ENCODE data around the gene SLC5A9.

SLC5A9 gene

GRCh38 chr1:48222501-48223242 lies at the start of gene SLC5A9:
Gene SLC5A9 (plus strand): TSS chr1:48222716. CDS start chr1:48222737, 21 bp downstream.
- no peak for DNase-seq (ENCODE audit: low read depth, low spot score)

- DNase-seq (ENCODE audit: low read depth, low spot score): no peak
Measured at GRCh38 chr1:48175116-48175515, 47.4 kb upstream of the SLC5A9 start.

GRCh38 chr1:48177257-48177656 lies 45.3 kb upstream of the SLC5A9 start:
- DNase-seq (ENCODE audit: low read depth, low spot score): no peak

- no peak for DNase-seq (ENCODE audit: low read depth, low spot score)
Measured at GRCh38 chr1:48181669-48182367, 40.7 kb upstream of the SLC5A9 start.

- DNase-seq (ENCODE audit: low read depth, low spot score): no peak
Measured at GRCh38 chr1:48182439-48182838, 40.1 kb upstream of the SLC5A9 start.

- DNase-seq (ENCODE audit: low read depth, low spot score): no peak
Measured at GRCh38 chr1:48186306-48186839, 36.1 kb upstream of the SLC5A9 start.

GRCh38 chr1:48187969-48188563 lies 34.5 kb upstream of the SLC5A9 start:
- DNase-seq (ENCODE audit: low read depth, low spot score): no peak

GRCh38 chr1:48190881-48191280 lies 31.6 kb upstream of the SLC5A9 start:
- no peak for DNase-seq (ENCODE audit: low read depth, low spot score)

- no peak for DNase-seq (ENCODE audit: low read depth, low spot score)
Measured at GRCh38 chr1:48194801-48195200, 27.7 kb upstream of the SLC5A9 start.

GRCh38 chr1:48196237-48196636 lies 26.3 kb upstream of the SLC5A9 start:
- no peak for DNase-seq (ENCODE audit: low read depth, low spot score)

GRCh38 chr1:48198970-48199369 lies 23.5 kb upstream of the SLC5A9 start:
- no peak for DNase-seq (ENCODE audit: low read depth, low spot score)

- no peak for DNase-seq (ENCODE audit: low read depth, low spot score)
Measured at GRCh38 chr1:48200166-48200900, 22.2 kb upstream of the SLC5A9 start.

- DNase-seq (ENCODE audit: low read depth, low spot score): no peak
Measured at GRCh38 chr1:48202030-48202752, 20.3 kb upstream of the SLC5A9 start.

GRCh38 chr1:48203287-48203900 lies 19.1 kb upstream of the SLC5A9 start:
- no peak for DNase-seq (ENCODE audit: low read depth, low spot score)

GRCh38 chr1:48205522-48205921 lies 17.0 kb upstream of the SLC5A9 start:
- no peak for DNase-seq (ENCODE audit: low read depth, low spot score)

- DNase-seq (ENCODE audit: low read depth, low spot score): no peak
Measured at GRCh38 chr1:48206371-48206770, 16.1 kb upstream of the SLC5A9 start.

- no peak for DNase-seq (ENCODE audit: low read depth, low spot score)
Measured at GRCh38 chr1:48207131-48207530, 15.4 kb upstream of the SLC5A9 start.

GRCh38 chr1:48207536-48208075 lies 14.9 kb upstream of the SLC5A9 start:
- no peak for DNase-seq (ENCODE audit: low read depth, low spot score)

- DNase-seq (ENCODE audit: low read depth, low spot score): peak; percentile 67
Measured at GRCh38 chr1:48208251-48208650, 14.3 kb upstream of the SLC5A9 start.

- DNase-seq (ENCODE audit: low read depth, low spot score): no peak
Measured at GRCh38 chr1:48208652-48209051, 13.9 kb upstream of the SLC5A9 start.
